SK-N-SH (cell line): ENCODE measurements around the gene EPHA6. TPM values are rescaled to one million over a fixed set of nuclear protein-coding genes. Genes with fewer than 3 reads are reported as not detected.

Experiments
- CTCF ChIA-PET: fragments of 300-600, 350-600 bp; formaldehyde crosslinking; extraction: SDS; loops from one replicate; lab custom pipeline; 2021; lab: Yijun Ruan, JAX
- POLR2A ChIA-PET: fragments of 350-600 bp; sonication (Branson Sonifier 250); formaldehyde crosslinking; extraction: SDS; loops from one replicate; lab custom pipeline; 2020; ENCODE audit warnings: antibody characterized with exemption, inconsistent platforms; lab: Yijun Ruan, JAX
- DNase-seq: peaks from one replicate; pipeline ENCODE4 v3.0.0; 2012
- H2AFZ ChIP-seq: fragments of 200-600 bp; sonication (generic); 2 replicates; pipeline ENCODE4 v1.8.1; 2016; ENCODE audit warnings: antibody characterized with exemption, mild to moderate bottlenecking, low read depth
- H3F3A ChIP-seq: fragments of 200-600 bp; sonication (generic); replicated peaks from 2 replicates; pipeline ENCODE3; 2016; ENCODE audit warnings: antibody characterized with exemption, mild to moderate bottlenecking; ENCODE audit not compliant: insufficient read depth
- H3K27ac ChIP-seq, 2 experiments: fragments of 200-500 bp in 1 of 2; fragments of 200-600 bp in 1 of 2; sonication (Bioruptor generic) in 1 of 2; sonication (generic), shearing (Covaris generic) in 1 of 2; 2 replicates each; pipeline versions ENCODE4 v1.5.1 to v1.6.1; 2014 to 2016; ENCODE audit warnings: low read depth in 2 of 2, inconsistent platforms in 1 of 2, low read length in 1 of 2, mild to moderate bottlenecking in 1 of 2, mixed read lengths in 1 of 2
- H3K27me3 ChIP-seq: fragments of 200-600 bp; sonication (generic), shearing (Covaris generic); 2 replicates; pipeline ENCODE4 v1.6.1; 2016; ENCODE audit warnings: mixed run types; ENCODE audit not compliant: insufficient read depth
- H3K36me3 ChIP-seq, 2 experiments: fragments of 200-500 bp in 1 of 2; fragments of 200-600 bp in 1 of 2; sonication (Bioruptor generic) in 1 of 2; sonication (generic) in 1 of 2; replicated peaks in 1 of 2; 2 replicates each; pipeline versions ENCODE3 to v1.5.1; 2014 to 2016; ENCODE audit warnings: low read length in 1 of 2, mild to moderate bottlenecking in 1 of 2; ENCODE audit not compliant: insufficient read depth in 2 of 2, control insufficient read depth in 1 of 2
- H3K4me1 ChIP-seq, 2 experiments: fragments of 200-500 bp in 1 of 2; fragments of 200-600 bp in 1 of 2; sonication (Bioruptor generic) in 1 of 2; sonication (generic), shearing (Covaris generic) in 1 of 2; 2 replicates each; pipeline versions ENCODE4 v1.5.1 to v1.6.1; 2014 to 2016; ENCODE audit warnings: low read depth in 1 of 2, low read length in 1 of 2, mixed run types in 1 of 2; ENCODE audit not compliant: insufficient read depth in 2 of 2, control insufficient read depth in 1 of 2
- H3K4me2 ChIP-seq: fragments of 200-600 bp; sonication (generic), shearing (Covaris generic); 2 replicates; pipeline ENCODE4 v1.6.1; 2017; ENCODE audit warnings: mixed run types
- H3K4me3 ChIP-seq, 2 experiments: fragments of 200-500 bp in 1 of 2; fragments of 200-600 bp in 1 of 2; sonication (Bioruptor generic) in 1 of 2; sonication (generic), shearing (Covaris generic) in 1 of 2; 2 replicates each; pipeline versions ENCODE4 v1.5.1 to v1.8.1; 2014 to 2016; ENCODE audit warnings: low read depth in 2 of 2, inconsistent platforms in 1 of 2, low read length in 1 of 2, mild to moderate bottlenecking in 1 of 2, mixed read lengths in 1 of 2, moderate library complexity in 1 of 2
- H3K79me2 ChIP-seq: fragments of 200-600 bp; sonication (generic); 2 replicates; pipeline ENCODE4 v1.8.1; 2017; ENCODE audit warnings: mild to moderate bottlenecking; ENCODE audit not compliant: insufficient read depth
- H3K9ac ChIP-seq: fragments of 200-600 bp; sonication (generic); 2 replicates; pipeline ENCODE4 v1.6.1; 2017; ENCODE audit warnings: mixed run types
- H3K9me2 ChIP-seq: fragments of 200-600 bp; sonication (generic); 2 replicates; pipeline ENCODE4 v1.6.1; 2017; ENCODE audit warnings: mixed run types
- H3K9me3 ChIP-seq: fragments of 200-600 bp; sonication (generic); 2 replicates; pipeline ENCODE4 v1.6.1; 2017; ENCODE audit warnings: mixed run types, mild to moderate bottlenecking, moderate library complexity
- H4K20me1 ChIP-seq: fragments of 200-600 bp; sonication (generic); 2 replicates; pipeline ENCODE4 v1.6.1; 2017; ENCODE audit warnings: mild to moderate bottlenecking, mixed run types; ENCODE audit not compliant: insufficient read depth
- CHD2 ChIP-seq: fragments of 150-350 bp; IDR thresholded peaks from 2 replicates; pipeline ENCODE4 v1.6.1; 2018; ENCODE audit warnings: low read length; ENCODE audit not compliant: partially characterized antibody
- CTCF ChIP-seq: fragments of 200-600 bp; sonication (generic); IDR thresholded peaks from 2 replicates; pipeline ENCODE4 v1.6.1; 2017; ENCODE audit warnings: antibody characterized with exemption, mild to moderate bottlenecking, moderate library complexity
- ELF1 ChIP-seq: IDR thresholded peaks from 2 replicates; pipeline ENCODE4 v1.4.0; 2012
- EP300 ChIP-seq, 2 experiments: IDR thresholded peaks; 2 replicates each; pipeline versions ENCODE4 v1.4.0 to v1.6.1; 2012; ENCODE audit warnings: borderline replicate concordance in 1 of 2, low read depth in 1 of 2, low read length in 1 of 2
- EZH2phosphoT487 ChIP-seq: fragments of 200-600 bp; sonication (generic); IDR thresholded peaks from 2 replicates; pipeline ENCODE4 v1.6.1; 2017; ENCODE audit warnings: low read depth, mixed run types, mild to moderate bottlenecking, antibody characterized with exemption, moderate library complexity, borderline replicate concordance
- FOXJ3 ChIP-seq: sonication (generic); formaldehyde crosslinking; IDR thresholded peaks from 2 replicates; pipeline ENCODE4 v1.5.1; 2020; ENCODE audit warnings: mild to moderate bottlenecking, missing genetic modification reagents
- FOXM1 ChIP-seq: IDR thresholded peaks from 2 replicates; pipeline ENCODE4 v1.4.0; 2012; ENCODE audit warnings: low read depth, mild to moderate bottlenecking
- GABPA ChIP-seq: IDR thresholded peaks from 2 replicates; pipeline ENCODE4 v1.4.0; 2012; ENCODE audit warnings: low read depth, mild to moderate bottlenecking
- GATA2 ChIP-seq: sonication (generic); formaldehyde crosslinking; IDR thresholded peaks from 2 replicates; pipeline ENCODE4 v1.5.0; 2020; ENCODE audit warnings: mild to moderate bottlenecking, missing genetic modification reagents
- JUND ChIP-seq: IDR thresholded peaks from 2 replicates; pipeline ENCODE4 v1.4.0; 2012
- MEF2A ChIP-seq: IDR thresholded peaks from 2 replicates; pipeline ENCODE4 v1.4.0; 2012; ENCODE audit warnings: low read depth, borderline replicate concordance
- MXI1 ChIP-seq: IDR thresholded peaks from 2 replicates; pipeline ENCODE4 v1.6.1; 2012; ENCODE audit warnings: mild to moderate bottlenecking, low read depth, low read length, improper control_type of control experiment
- NFIC ChIP-seq: IDR thresholded peaks from 2 replicates; pipeline ENCODE4 v1.4.0; 2012; ENCODE audit warnings: borderline replicate concordance
- NRF1 ChIP-seq: IDR thresholded peaks from 2 replicates; pipeline ENCODE4 v1.6.1; 2012; ENCODE audit warnings: low read depth, mild to moderate bottlenecking, low read length
- POLR2AphosphoS5 ChIP-seq: IDR thresholded peaks from 2 replicates; pipeline ENCODE4 v1.6.1; 2012; ENCODE audit warnings: low read depth, low read length
- RAD21 ChIP-seq: IDR thresholded peaks from 2 replicates; pipeline ENCODE4 v1.6.1; 2012; ENCODE audit warnings: mild to moderate bottlenecking, low read length
- RCOR1 ChIP-seq: fragments of 150-350 bp; IDR thresholded peaks from 2 replicates; pipeline ENCODE4 v1.6.1; 2017; ENCODE audit warnings: antibody characterized with exemption, low read length
- RXRA ChIP-seq: IDR thresholded peaks from 2 replicates; pipeline ENCODE4 v1.4.0; 2012; ENCODE audit warnings: low read depth, mild to moderate bottlenecking, borderline replicate concordance
- SIN3A ChIP-seq: IDR thresholded peaks from 2 replicates; pipeline ENCODE4 v1.6.1; 2012; ENCODE audit warnings: low read depth, mild to moderate bottlenecking, low read length, moderate library complexity, borderline replicate concordance
- SMC3 ChIP-seq: IDR thresholded peaks from 2 replicates; pipeline ENCODE4 v1.6.1; 2012; ENCODE audit warnings: low read depth, low read length, improper control_type of control experiment
- TAF1 ChIP-seq: IDR thresholded peaks from 2 replicates; pipeline ENCODE4 v1.6.1; 2012; ENCODE audit warnings: low read depth, mild to moderate bottlenecking, low read length, moderate library complexity, borderline replicate concordance
- TCF12 ChIP-seq: IDR thresholded peaks from 2 replicates; pipeline ENCODE4 v1.4.0; 2012
- TEAD4 ChIP-seq: IDR thresholded peaks from 2 replicates; pipeline ENCODE4 v1.4.0; 2012; ENCODE audit warnings: mild to moderate bottlenecking, borderline replicate concordance; ENCODE audit not compliant: insufficient read depth
- YY1 ChIP-seq: IDR thresholded peaks from 2 replicates; pipeline ENCODE4 v1.4.0; 2012; ENCODE audit warnings: low read depth, mild to moderate bottlenecking
- ZBTB33 ChIP-seq: IDR thresholded peaks from 2 replicates; pipeline ENCODE4 v1.4.0; 2012; ENCODE audit warnings: low read depth, borderline replicate concordance
- WGBS: methylation state at CpG from one replicate; pipeline ENCODE4 v1.1.6; 2017; ENCODE audit warnings: low lambda C conversion rate; 5-methylcytosine and 5-hydroxymethylcytosine counted together
- polyA plus RNA-seq, 3 experiments: library from polyadenylated mRNA; depleted of rRNA; stranded (reverse); fragments of >200 nt; gene quantifications; 2 replicates each; pipeline ENCODE4 v1.2.3, GENCODE V29; 2012
- TF ChIP-seq, protein P1 (sequence below): IDR thresholded peaks from 2 replicates; pipeline ENCODE4 v1.4.0; 2012; ENCODE audit warnings: low read depth
- TF ChIP-seq, protein P2 (sequence below): IDR thresholded peaks from 2 replicates; pipeline ENCODE4; 2012
- TF ChIP-seq, protein P3 (sequence below): fragments of 150-350 bp; IDR thresholded peaks from 2 replicates; pipeline ENCODE4 v1.6.1; 2017; ENCODE audit warnings: antibody characterized with exemption, low read length, low read depth, borderline replicate concordance

Gene EPHA6
- polyA plus RNA-seq, 1 of the 3 experiments (the other 2 are of a cell fraction): not detected

- H3F3A ChIP-seq: no peaks in the 10 kb centered on the region
- H3K9me3 ChIP-seq: no peaks in the 10 kb centered on the region
- 1% methylated on average over 7 of the region's 7 CpGs for WGBS
- no peak overlapping the region for H3K9ac ChIP-seq
- H3K27me3 ChIP-seq: no peaks in the 10 kb centered on the region
- H3K4me1 ChIP-seq: peaks cover 0 to 2% of the 10 kb centered on the region in 2 experiments; a peak in 2 of 4 replicates
- peak overlapping the region in 1 of 2 experiments; percentile 38; a peak in 1 of 4 replicates for H3K4me3 ChIP-seq
- no peak overlapping the region for H2AFZ ChIP-seq
- no peaks in the 10 kb centered on the region for H3K79me2 ChIP-seq
- H3K4me2 ChIP-seq: no peak overlapping the region
- H3K9me2 ChIP-seq: no peaks in the 10 kb centered on the region
- H3K27ac ChIP-seq: no peak overlapping the region
- ChIA-PET POLR2A (no interaction called here), CTCF (interaction anchor here (0.6 to 2.4 kb wide), 61 partner anchors 9 to 897 kb away, joined by 3 to 41 read pairs (median 4); partner anchors contain the start of gene ARL6)
- DNase-seq: peak; percentile 60
- no peaks in the 10 kb centered on the region for H4K20me1 ChIP-seq
- no peaks in the 10 kb centered on the region for H3K36me3 ChIP-seq
- no peak for TF ChIP-seq JUND
- no peak for TF ChIP-seq ZBTB33
- TF ChIP-seq GATA2: no peak
- no peak for TF ChIP-seq CHD2
- no peak for TF ChIP-seq POLR2AphosphoS5
- TF ChIP-seq MXI1: no peak
- TF ChIP-seq RXRA: no peak
- peak; percentile 77 for TF ChIP-seq SMC3
- TF ChIP-seq FOXJ3 (CRISPR knock-in tag): no peak
- TF ChIP-seq NFIC: no peak
- TF ChIP-seq MEF2A: no peak
- peak; percentile 97 for TF ChIP-seq CTCF
- TF ChIP-seq, protein P1, sequence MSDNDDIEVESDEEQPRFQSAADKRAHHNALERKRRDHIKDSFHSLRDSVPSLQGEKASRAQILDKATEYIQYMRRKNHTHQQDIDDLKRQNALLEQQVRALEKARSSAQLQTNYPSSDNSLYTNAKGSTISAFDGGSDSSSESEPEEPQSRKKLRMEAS: no peak
- peak; percentile 32; the same call in 1 of the 2 replicates for TF ChIP-seq RCOR1
- TF ChIP-seq FOXM1: no peak
- TF ChIP-seq, protein P2, sequence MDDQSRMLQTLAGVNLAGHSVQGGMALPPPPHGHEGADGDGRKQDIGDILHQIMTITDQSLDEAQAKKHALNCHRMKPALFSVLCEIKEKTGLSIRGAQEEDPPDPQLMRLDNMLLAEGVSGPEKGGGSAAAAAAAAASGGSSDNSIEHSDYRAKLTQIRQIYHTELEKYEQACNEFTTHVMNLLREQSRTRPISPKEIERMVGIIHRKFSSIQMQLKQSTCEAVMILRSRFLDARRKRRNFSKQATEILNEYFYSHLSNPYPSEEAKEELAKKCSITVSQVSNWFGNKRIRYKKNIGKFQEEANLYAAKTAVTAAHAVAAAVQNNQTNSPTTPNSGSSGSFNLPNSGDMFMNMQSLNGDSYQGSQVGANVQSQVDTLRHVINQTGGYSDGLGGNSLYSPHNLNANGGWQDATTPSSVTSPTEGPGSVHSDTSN: peak; percentile 63
- no peak for TF ChIP-seq TCF12
- no peak for TF ChIP-seq NRF1
- TF ChIP-seq SIN3A: no peak
- TF ChIP-seq EP300 (IDR thresholded peaks at IDR 0.05; ENCODE audit: borderline replicate concordance in 1 of 2, low read depth in 1 of 2, low read length in 1 of 2): no peak
- no peak for TF ChIP-seq ELF1
- no peak for TF ChIP-seq YY1
- 0 out of 2 replicates have a peak, but pooled peaks have one; percentile 25 for TF ChIP-seq TAF1
- TF ChIP-seq RAD21: peak; percentile 92
- TF ChIP-seq GABPA: no peak
- no peak for TF ChIP-seq TEAD4
- TF ChIP-seq EZH2phosphoT487: no peak
- TF ChIP-seq, protein P3, sequence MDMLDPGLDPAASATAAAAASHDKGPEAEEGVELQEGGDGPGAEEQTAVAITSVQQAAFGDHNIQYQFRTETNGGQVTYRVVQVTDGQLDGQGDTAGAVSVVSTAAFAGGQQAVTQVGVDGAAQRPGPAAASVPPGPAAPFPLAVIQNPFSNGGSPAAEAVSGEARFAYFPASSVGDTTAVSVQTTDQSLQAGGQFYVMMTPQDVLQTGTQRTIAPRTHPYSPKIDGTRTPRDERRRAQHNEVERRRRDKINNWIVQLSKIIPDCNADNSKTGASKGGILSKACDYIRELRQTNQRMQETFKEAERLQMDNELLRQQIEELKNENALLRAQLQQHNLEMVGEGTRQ: no peak
These were observed 904.9 kb downstream of the EPHA6 start for GRCh38 chr3:97719156-97719821.
